Hepatic stellate cell (primary cell): Measurements from ENCODE around the gene MYEOV.
A peak's percentile ranks its signal among the peaks of the same experiment; 100 is the strongest.

Source experiments
- DNase-seq: peaks from one replicate; pipeline ENCODE4 v3.0.0; 2011; ENCODE audit warnings: low spot score

The MYEOV gene

DNA sequence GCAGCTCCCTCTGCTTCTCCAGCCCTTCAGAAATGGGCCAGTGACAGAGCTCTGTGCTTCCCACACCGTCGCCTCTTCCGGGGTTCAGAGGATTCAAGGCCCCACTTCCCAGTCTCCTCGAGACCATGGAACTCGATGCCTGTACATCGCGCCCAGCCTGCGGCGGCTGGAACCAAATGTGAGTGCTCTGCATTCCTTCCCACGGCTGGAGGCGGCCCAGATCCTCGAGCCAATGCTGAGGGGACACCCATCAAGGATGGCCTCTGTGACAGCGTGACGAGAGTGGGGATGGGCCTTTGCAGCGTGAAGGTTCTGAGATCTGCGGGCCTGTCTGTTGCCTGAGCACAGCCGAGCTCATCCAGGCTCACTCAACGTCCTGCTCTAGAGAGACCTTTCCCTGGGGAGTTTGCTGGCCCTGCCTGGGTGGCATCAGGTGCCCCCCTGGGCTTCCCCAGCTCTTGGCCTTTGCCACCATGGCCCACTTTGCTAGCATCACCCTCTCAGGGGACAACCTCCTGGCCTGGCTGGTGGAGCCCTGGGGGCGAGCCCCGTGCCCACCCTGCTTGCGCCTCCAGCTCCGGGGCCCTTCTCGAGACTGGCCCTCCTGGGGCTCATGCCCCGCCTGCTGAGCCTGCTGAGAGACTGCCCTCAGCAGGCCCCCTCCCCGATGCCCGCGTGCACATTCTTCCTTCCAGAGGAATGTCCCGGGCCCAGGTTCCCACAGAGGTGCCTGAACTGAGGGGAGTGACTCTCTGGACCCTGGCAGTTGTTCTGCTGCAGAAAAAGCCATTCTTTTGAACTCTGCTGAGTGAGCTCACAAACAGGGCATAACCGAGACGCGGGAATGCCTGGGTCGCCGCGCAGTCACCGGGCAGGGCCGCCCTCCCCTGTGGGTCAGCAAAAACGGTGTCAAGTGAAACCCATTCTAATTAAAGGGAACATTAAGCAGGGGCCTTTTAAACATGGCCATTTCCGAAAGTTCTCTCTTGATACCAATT lies 7.3 kb upstream of the MYEOV start:
- no peak for DNase-seq

DNA sequence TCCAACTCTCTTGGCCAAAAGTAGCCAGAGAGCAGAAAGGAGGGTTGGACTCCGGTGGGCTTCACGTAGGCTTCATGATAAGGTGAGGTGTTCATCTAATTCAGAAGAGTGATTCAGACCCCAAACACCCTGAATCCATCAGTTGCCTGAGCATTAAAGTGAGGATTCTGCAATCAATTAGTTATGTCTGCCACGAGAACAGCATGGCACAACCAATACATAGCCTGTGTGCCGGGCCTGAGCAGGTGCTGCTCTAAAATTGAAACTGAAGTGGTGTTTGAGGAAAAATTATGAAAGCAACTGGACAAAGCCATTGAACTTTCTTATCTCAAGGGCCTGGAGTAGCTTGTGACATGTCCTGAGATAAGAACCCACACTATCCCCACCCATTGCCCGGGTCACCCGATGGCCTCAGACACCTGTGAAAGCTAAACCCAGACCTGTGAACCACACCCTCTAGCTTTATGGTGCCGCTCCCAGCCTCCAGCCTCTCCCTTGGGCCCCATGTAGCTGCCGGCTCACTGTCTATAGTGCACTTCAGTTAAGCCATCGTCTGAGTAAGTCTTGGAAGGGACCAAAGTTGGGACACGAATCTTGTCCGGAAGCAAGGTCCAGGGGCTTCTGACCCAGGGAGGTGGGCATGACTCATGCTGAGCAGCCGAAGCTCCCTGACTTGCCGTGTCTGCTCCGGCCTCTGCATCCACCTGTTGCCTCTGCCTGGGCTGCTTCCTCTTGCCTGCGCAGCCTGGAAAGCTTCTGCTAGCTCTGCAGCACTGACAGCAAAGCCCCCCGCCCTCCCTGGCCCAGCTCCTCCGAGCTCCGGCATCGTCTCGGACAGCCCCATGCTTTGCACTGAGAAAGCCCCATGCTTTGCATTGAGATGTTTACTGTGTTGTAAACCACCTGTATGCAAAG lies 5.7 kb upstream of the MYEOV start:
- DNase-seq: no peak

DNA sequence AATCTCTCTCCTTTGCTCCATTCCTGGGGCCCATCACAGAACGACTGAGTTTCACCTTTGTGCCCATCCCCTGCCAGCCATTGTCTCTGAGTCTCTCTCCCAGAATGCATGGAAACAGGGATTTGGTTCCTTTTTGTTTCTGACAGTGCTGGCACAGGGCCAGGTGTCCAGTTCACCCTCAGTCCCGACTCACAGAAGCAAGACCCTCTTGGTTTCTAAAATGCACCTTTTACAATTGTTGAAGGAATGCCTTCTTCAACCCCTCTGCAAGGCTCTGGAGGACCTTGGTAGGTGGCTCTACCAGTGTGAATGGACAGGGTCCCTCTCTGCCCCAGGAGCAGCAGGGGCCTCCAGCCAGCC lies 5.1 kb upstream of the MYEOV start:
- DNase-seq: no peak

DNA sequence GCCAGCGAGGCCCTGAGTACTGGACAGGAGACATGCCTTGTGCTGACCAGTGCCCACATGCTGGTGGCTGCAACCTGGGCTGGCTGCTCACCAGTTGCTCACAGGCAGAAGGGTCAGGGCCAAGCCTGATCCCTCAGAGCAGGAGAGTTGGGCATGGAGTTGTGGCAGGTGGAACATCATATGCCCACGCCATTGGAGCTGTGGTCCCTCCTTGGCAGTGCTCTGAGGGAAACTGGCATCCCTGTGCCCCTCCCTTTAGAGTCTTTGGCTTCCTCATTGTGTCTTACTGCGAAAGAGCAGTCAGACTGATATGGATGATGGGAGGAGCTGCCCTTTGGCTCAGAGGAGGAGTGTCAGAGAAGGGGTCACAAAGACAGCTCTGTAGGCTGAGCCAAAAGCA lies 3.1 kb upstream of the MYEOV start:
- no peak for DNase-seq

DNA sequence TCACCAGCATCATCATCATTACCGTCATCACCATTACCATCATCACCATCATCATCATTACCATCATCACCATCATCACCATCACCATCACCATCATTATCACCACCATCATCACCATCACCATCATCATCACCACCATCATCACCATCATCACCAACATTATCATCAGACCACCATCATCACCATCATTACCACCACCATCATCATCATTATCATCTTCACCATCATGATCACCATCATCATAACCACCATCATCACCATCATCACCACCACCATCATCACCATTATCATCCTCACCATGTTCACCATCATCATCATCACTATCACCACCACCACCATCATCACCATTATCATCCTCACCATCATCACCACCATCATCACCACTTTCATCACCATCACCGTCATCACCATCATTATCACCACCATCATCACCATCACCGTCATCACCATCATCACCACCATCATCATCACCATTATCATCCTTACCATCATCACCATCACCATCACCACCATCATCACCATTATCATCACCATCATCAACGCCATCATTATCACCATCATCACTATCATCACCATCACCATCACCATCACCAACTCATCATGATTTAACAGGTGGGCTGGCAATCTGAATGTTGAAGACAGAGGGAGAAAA lies 2.4 kb upstream of the MYEOV start:
- DNase-seq: no peak

DNA sequence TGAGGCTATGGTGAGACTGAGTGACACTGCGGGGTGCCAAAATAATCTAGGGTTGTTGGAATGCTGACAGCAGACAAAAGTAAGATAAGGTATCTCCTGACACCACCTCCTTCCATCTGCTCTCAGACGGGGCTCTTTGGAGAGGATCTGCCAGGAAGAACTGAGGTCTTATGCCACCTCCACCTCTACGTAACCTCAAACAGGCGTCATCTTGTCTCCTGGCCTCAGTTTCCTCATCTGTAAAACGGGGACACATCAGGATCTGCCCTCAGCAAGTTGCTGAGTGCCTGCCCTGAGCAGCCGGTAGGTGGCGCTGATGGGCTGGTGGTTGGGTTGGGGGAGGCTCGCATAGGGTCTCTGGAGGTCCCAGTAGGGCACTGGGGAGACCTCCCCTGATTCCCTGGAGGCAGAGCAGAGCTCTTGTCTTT lies 1.7 kb upstream of the MYEOV start:
- DNase-seq: peak; percentile 37

DNA sequence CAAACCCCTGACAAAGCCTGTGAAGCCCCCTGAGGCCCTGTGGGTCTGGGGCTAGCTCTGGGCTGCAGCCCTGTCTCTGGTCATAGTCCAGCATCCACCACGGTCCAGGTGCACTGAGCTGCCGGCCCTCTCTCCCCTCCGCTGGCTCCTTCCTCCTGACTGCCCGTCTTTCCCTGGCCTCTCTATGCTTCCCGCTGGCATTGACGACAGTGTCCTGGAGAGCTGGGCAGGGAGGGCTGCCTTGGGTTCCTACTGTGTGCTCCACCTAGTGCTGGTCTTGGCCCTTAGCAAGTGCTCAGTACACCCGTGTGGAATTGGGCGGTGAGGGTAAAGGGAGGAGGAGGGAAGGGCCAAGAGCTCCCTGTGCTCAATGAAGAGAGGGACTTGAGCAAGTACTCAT lies 868 bp upstream of the MYEOV start:
- DNase-seq: no peak

DNA sequence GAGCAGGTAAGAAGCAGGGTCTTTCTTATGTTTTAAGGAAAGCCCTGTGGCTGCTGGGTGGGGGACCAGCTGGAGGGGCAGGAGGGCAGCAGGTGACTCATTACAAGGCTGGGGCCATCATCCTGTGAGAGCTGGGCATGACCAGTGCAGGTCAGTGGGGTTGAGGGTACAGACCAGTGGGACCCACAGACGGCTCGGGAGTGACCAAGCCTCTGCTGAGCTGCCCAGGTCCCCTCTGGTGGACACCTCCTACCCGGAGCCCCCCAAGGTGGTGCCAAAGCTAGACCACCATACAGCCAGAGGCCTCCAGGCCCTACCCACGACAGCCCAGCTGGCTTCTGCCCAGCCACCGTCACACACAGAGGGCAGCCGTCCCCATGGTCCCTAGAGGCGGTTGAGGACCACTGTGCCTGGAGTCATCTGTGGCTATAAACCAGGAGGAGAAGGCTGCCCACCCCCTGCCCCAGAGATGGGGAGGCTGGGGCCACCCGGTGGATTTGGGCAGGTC lies 670 bp downstream of the MYEOV start:
- no peak for DNase-seq

DNA sequence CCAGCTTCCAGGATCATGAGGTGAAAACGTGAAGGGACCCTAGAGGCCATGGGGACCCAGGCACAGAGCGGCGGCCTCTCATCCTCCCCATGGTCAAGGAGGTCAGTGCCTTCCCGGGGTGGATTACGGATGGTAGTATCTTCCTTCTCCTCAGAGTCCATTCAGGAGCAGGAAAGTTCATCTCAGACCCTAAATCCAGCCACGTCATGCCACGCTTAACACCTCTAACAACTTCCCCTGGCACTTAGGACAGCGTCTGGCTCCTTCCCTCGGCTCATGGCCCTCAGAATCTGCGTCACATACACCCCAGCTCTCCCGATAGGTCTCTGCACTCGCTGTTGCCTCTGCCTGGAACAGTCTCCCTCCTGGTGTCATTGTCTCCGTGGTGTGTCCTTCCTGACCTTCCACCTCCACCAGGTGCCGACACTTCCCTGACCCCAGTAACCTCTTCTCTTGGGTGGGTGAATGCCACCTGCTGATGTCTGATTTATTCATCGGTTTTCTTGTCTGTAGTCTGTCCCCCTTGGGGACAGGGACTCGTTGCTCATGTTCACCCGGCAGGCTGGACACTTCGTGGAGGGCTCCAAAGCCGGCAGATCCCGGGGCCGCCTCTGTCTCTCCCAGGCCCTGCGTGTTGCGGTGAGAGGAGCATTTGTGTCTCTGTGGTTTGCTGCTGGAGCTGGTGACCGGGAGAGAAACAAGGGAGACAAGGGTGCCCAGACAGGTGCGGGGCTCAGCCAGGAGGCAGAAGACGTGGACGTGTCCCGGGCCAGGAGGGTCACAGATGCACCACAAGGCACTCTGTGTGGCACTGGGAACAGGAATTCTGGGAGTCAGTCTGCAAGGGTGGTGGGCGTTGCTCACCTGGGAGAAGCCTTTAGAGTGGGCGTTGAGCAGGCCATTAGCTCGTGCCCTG lies 1.4 kb downstream of the MYEOV start:
- DNase-seq: no peak

DNA sequence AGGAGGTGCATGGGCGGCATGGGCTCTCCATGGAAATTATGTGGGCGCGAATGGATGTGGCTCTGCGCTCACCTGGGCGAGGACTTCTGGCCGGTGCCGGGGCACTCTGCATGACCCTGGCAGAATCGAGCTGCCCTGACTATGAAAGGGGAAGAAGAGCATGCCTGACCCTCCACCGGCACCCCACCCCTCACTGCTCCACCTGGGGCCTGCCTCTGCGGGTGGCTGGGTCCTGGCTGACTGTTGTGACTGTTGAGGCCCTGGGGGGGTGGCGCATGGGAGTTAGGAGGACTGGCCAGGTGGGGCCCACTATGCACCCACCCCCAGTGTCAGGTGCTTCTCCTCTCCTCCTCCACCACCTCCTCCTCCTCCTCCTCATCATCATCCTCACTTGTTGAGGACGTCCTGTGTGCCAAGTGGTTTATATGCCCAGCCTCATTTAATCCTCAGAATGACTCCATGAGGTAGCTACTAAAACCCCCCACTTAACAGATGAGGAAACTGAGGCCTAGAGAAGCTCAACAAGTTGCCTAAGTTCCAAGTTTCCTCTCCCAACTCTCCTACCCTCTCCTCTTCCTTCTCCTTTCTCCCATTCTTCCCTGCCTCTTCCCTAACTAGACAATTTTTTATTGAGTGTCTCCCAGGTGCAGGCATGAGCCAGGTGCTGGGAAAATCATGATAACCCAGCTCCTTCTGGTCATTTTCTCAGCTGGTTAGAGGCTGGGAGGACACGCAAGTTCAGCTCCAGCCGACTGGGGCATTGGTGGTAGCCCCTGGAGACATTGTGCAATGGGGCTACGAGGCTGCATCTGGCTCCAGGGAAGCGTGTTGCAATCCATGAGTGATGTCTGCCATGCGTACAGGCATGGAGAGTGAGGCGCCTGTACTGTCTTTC lies 2.3 kb downstream of the MYEOV start:
- DNase-seq: peak; percentile 37

DNA sequence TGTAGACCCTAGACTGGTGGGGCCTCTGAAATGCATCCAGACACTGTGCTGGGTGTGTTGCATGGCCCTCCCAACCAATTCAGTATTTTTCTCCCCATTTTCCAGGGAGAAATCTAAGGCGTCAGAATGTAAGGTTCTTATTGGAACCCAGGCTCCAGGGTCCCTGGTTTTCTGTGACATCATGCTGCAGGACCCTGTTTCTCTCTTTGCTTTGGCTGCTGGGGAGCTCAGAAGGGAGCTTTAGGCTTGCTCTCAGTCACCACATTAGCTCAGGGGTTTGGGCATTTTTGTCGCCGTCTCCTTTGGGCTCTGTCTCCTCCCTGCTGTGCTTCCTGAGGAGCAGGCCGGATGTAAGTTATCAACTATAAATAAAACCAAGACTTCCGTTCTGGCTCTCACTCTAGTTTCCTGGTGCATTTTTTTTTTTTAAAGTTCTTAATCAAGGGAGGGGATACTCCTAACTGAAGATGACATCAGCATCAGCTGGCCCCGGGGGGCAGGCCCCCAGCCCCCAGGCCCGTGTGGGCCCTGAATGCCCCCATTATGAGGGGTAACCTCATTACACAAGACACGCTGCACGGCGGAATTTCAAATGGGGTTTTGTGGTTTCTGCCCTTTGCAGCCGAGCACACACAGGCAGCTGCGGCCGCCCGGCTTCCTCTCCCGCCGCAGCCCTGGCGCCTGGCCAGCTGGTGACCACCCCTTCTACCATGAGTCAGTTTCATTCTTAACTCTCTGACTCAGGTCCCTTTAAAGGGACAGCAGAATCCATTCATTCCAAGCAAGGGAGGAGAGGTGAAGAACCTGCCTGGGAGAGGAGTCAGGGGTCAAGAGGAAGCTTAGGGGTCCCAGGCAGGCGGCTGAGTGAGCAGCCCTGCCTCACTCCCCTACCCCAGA lies 3.2 kb downstream of the MYEOV start:
- DNase-seq: peak; percentile 95

DNA sequence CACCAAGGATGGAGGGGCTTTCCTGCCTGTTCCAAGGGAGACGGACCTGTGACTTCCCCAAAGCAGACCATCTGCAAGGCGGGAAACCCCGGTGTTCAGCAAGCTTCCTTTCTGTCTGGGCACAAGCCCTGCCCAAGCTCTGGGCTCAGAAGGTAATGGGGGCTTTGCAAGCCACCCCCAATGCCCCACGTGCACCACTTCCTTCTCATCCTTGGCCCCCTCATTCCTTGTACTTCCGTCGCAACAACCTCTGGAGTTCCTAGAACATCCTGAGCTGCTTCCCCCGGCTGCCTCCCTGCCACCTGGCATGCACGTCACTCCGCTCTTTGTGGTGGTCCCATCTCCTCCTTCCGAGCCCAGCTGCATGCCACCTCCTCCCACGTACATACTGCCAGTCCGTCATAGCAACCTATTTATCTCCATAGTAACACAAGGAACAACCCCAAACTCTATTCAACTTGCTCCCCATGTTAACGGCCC lies 3.9 kb downstream of the MYEOV start:
- DNase-seq: no peak

DNA sequence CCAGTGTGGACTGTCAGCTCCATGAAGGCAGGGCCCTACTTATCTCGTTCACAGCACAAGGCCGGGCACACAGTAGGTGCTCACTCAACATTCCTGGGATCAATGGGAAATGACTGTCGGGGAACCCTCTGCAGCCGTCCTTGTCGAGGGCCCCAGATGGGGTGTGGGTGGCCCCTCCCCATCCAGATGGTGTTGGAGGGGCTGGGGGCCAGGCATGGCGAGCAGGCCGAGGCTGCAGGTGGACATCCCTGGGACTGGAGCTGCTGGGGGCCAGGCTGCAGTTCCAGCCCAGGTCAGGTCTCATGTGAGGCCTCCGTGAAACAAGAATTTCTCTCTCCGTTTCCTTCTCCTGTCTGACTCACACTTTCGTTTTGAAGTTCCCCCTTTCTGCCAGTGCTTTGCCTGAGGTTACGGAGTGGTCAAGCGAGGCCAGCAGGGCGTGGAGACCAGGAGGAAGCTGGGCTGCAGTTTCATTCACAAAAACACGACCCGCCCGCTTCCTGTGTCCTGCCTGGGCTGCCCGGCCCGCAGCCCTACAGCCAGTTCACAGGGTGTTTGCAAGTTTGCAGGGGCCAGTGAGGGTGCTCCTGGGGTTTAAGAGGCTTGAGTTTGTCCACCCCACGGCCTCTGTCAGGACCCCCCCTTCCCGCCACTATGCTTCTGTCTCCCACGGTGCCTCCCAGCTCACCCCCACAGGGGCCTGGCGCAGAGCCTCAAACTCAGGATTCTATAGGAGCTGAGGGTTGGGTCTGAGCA lies 4.5 kb downstream of the MYEOV start:
- DNase-seq: peak; percentile 81

DNA sequence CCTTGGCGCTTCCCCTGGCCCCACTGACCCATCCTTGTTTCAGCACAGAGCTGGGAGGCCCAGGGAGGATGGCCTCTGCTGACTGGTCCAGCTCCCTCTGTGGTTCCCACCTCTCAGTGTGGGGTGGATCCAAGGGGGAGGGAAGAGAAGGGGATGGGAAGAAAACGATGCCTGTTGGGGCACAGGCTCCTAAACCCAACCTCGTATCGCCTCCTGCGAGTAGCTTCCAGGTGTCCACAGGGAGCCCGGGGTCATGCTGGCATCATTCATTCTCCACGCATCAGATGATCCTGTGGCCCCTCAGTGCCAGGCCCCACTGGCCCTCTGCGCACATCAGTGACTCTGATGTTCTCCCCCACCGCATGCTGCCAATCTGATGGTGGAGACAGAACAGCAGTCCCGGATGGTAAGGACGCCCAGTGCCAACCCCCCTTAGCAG lies 5.1 kb downstream of the MYEOV start:
- DNase-seq: peak; percentile 66

DNA sequence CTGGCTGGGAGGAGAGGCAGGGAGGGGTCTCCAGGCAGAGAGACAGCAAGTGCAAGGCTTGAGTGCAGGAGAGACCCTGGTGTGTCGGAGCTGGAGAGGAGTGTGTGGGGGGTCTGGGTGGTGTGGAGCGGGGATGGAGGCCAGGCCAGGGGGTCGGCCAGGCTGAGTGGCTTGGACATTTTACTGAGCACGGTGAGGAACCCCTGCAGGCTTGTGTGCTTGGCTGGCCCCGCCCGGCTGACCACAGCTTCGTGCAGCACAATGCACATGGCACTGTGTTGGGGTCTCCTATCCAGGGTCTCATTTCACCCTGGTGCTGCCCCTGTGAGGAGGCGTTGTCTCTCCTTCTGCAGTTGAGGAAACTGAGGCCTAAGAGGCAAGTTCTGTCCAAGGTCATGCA lies 5.6 kb downstream of the MYEOV start:
- DNase-seq: no peak

DNA sequence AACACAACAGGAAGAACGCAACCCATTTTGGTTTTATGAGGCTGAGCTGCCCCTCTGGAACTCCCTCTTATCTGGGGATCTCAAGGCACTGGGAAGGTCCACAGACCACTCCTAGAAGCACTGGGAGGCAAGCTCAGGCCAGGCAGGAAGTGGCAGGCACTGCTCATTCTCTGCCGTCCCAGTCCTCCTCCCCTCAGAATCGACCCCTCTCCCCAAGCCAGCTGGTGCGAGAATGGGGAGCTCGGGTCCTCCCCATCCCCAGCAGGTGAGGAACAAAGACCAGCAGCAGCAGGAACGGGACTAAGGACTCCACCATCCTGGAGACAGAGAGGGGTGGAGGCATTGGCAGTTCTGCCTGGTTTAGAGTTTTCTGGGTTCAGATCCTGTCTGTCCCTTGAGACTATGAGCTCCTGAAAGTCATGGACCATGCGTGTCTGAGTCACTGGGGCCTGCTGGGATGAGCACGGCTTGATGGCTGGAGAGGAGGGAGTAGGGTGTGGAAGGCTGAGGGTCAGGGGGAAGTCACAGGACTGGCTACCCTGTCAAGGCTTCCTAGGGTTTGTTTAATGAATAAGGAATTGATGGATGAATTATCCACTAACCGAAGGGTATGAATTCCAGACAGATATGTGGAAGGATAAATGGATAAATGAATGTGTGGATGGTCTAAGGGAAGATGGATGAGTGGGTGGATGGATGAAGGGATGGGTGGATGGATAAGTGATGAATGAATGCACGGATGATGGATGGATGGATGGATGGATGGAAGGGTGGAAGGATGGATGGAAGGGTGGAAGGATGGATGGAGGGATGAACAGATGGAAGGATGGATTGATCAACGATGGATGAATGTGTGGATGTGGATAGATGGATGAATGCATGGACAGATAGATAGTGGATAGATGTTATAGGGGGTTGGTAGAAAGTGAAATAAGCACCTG lies 6.4 kb downstream of the MYEOV start:
- DNase-seq: peak; percentile 95

DNA sequence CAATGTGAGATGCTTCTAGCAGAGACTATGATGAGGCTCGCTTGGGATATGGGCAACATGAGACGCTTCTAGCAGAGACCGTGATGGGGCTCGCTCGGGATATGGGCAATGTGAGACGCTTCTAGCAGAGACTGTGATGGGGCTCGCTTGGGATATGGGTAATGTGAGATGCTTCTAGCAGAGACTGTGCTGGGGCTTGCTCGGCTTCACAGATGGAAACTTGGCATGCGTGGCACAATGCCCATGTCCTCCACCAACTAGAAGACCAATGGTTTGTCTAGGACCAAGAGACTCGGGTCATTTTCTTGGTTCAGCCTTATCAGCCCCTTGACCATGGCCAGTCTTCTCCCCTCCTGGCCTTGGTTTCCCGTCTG lies 7.1 kb downstream of the MYEOV start:
- DNase-seq: no peak
